GM18499 (cell line): ENCODE data around the gene SLC30A9.

Source experiments
- ATAC-seq: cut with Tn5 transposase; IDR thresholded peaks from one replicate; pipeline ENCODE4 v1.9.1; 2021; ENCODE audit warnings: moderate number of reproducible peaks; ENCODE audit not compliant: insufficient read depth, unreplicated experiment

Gene SLC30A9

DNA sequence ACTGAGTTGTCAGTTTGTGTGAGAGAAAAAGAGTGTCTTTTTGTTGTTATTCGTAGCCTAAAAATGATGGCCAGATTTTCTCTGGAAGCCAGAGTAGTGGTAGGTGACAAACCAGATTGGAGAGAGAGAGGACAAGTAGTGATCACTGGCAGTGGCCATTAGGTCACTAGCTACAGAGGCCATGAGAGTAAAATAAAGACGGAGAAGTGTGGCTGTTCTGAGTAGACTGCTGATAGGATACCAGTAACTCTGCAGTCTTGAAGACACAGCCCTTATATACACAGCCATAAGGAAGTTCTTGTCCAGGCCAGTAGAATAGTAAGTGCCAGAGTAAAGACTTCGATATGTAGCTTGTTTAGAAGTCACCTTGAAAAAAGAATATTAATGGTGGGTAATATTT, 7.7 kb downstream of the SLC30A9 start:
- ATAC-seq = no peak

DNA sequence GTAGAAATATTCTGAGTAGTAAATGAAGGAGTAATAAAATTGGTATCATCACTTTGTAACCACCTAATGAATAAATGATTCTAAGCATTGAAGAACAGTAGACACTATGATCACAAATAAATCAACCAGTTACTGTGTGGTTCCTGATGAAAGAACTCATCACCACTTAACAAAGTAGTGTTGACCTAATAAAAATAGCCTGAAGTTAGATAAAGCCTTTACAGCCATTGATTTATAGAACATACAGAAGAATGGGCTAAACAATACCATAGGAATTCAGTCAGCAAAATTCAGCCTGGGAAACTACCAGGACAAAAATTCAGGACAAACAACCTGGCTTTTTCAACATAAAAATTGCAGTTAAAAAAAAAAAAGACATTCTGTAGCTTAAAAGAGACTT, 9.0 kb downstream of the SLC30A9 start:
- ATAC-seq = no peak

DNA sequence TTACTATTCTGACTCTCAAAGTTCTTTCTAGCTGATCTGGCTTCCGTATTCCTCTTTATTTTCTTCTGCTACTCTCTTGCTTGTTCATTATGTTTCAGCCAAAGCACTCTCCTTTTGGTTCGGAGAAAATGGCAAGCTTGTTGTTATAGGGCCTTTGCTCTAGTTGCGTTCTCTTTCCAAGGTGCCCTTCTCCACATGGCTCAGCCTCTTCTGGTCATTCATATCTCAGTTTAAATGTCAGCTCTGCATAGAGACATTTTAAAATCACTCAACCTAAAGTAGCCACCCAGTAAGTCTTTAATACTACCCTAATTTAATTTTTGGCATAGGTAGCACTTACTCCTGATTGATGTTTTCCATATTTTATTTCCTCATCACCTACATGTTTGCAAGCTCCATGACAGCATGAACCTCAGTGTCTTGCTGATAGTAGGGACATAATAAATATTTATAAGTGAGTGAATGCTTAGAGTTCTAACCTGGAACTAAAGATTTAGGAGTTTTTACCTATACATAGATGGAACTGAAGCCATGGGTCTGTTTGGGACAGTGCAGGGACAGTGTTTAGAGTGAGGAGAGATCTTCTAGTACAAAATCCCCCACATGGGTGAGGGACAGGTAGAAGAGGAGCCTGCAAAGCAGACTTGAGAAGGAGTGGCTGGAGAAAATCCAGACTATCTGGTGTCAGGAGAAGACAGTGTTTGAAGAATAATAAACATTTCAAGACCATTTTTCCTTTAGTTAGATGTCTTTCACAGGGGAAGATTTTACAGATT, 17.9 kb downstream of the SLC30A9 start:
- no peak for ATAC-seq

DNA sequence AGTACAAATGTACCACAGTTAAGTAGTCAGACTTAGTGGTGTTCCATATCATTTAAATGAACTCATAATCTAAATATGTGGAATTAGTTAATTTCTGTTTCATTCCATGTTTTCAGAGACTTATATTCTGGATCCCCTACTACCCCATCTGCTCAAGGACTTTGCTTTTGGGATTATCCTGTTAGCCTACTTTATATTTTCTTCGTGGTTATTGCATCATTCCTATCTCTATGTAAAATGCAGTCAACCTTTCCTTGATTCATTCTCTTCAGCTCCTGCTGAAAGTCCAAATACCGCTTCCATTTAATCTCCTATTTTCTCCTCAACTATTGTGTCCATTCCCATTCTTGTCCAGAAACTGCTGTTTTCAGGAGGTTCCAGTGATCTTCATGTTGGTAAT, 25.1 kb downstream of the SLC30A9 start:
- ATAC-seq = no peak

DNA sequence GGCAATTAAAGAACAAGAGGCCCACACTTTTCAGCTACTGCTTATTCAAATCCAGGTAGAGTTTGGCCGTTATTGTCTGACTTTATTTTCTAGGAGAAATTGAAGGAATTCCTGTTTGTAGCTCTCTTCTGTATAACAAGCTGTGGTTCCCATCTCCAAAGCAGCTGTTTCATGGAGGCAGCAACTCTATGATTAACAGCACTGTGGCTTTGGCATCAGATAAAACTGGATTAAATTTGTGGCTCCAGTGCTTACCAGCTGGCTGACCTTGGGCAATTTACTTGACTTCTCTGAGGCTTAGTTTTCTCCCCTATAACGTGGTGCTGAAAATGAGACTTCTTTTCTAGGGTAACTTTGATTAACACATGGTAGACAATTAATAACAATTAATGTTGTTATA, 28.1 kb downstream of the SLC30A9 start:
- no peak for ATAC-seq

DNA sequence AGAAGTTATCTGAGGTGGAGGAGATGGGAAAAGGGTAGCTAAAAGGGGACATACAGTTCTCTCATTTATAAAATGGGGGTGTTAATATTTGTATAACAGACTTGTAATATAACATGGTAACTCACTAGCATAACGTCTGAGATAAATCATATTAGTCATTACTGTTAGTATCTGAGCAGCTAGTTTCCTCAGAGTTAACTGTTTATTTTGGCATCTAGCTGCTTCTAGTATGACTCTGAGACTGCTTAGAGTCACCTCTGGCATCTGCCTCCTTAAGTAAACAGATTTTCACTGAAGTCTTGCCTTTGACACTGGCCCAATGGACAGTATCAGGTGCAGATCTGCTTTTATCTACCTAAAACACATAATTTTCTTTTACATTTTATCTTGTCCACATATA, 58.1 kb downstream of the SLC30A9 start:
- no peak for ATAC-seq

DNA sequence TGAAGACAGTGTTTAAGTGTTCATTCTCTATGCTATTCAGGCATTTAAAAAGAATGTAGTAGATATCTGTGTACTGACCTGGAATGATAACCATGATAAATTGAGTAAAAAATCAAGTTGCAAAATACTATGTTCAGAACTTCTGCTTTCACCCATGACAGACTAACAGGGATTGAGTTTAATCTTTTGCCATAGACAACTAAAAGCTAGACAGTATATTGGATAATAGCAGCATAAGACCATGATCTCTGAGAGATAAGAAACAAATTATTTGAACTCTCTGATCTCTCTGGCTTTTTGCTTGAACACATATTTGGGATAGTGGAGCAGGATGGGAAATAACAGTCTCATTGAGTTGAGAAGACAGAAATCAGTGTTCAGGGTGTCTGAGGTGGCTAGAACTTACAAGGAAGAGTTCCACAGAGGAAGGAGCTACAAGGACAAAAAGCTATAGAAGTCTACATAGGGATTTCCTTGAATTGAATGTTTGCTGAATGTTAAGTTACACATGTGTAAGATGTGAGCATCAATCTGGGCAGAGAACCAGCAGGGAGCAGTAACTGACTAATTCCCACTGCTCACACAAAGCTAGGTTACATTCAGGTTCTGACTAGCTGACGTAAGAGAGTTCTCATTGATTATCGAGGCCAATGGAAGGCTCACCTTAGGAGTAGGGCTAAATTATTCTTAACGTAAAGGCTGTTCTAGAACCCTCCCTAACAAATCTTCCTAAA, 60.4 kb downstream of the SLC30A9 start:
- ATAC-seq = no peak

DNA sequence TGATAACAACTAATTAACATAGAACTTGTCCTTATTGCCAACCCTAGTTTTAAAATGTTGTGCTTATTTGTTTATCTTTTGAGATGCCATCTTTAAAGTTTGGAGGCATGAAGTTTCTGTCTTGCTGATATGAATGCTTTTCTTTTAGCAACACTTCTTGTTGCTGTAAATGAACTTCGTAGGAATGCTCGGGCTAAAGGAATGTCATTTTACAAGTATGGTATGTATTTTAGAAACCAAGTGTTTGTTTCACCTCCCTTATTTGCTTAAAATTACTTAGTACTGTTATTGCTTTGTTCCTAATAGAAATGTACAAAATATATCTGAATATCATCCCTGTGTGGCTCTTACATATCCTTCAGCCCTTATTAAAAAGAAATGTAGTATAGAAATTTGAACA, 76.1 kb downstream of the SLC30A9 start:
- ATAC-seq = no peak

DNA sequence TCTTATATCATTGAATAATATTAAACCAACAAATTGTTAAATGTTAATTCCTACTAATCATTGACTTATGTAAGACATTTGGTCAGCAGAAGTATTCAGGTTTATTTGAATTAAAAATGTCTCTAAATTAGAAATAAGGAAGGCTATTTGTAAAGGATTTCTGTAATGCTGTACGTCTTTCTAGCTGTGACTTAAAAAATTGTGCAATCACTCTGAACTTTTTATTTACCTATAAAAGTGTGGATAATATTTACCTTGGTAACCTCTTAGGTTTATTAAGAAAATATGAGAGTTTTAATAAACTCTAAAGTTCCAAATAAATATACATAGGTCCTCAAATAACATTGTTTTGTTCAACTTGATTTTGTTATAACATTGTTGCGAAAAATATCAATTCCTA, 76.9 kb downstream of the SLC30A9 start:
- ATAC-seq = no peak

DNA sequence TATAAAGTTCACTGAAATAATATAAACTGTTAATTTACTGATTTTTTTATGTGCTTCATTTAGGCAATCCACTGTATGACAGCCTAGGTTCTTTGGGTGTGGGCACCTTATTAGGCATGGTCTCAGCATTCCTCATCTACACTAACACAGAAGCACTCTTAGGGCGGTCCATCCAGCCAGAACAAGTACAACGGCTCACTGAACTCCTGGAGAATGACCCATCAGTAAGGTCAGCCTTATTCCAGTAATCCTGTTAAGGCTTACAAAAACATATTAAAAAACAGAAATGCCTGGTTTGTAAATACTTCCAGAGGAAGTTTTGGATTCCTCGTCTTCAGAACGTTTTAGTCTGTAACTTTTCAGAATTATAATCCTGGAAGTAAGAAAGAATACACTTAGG, 80.1 kb downstream of the SLC30A9 start:
- no peak for ATAC-seq

DNA sequence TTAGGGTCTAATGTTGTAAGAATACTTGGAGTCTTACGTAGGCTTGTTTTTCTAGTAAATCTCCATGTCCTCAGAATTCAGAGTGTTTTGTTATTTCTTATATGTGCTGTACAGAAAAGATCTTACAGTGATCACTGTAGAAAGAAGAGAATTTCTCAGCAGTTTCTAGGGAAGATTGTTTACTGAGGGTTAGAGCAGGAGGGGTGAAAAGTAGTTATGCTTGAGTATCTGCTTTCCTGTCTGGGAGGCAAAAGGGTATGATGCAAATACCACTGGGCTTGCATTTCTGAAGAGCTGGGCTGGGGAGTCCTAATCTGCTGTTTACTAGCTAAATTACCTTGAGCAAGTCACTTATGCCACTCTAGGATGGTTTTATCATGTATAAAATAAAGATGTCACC, 84.0 kb downstream of the SLC30A9 start:
- no peak for ATAC-seq

DNA sequence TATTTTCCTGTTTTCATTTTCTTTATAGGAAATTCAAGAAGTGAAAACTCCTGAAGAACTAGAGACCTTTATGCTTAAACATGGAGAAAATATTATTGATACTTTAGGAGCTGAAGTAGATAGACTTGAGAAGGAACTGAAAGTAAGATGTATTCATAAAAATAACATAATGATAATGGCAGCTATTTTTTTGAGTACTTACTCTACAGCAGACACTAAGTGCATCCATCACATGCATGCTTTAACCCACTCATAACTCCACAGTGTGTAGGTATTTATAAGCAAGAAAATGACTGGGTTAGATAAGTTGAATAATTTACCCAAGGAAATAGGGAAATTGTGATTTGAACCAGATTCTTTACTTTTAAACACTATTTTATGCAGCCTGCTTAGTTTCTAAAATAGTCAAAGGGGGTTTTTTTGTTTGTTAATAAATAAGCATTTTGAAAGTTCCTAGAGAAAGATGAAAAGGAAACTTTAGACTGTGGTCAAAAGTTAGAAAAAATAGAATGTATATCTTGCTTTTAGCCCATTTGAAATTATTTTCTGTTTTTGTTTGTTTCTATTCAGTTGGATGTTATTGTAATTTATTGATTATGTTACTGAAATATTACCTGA, 88.0 kb downstream of the SLC30A9 start:
- ATAC-seq = peak; percentile 87

DNA sequence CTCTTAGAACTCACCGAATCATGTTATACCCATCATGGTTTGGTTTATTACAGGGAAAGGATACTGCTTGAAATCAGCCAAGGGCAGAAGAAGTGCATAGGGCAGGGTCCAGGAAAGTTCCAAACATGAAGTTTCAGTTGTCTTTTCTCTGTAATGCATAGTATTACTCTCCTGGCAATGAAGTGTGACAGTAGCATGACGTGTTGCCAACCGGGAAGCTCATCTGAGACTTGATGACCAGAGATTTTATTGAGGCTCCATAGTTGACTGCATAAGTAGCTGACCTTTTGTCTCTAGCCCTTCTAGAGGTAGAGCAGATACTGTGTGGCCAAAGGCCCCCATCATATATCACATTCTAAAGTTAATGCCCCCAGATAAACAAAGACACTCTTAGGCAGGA, 90.0 kb downstream of the SLC30A9 start:
- no peak for ATAC-seq

DNA sequence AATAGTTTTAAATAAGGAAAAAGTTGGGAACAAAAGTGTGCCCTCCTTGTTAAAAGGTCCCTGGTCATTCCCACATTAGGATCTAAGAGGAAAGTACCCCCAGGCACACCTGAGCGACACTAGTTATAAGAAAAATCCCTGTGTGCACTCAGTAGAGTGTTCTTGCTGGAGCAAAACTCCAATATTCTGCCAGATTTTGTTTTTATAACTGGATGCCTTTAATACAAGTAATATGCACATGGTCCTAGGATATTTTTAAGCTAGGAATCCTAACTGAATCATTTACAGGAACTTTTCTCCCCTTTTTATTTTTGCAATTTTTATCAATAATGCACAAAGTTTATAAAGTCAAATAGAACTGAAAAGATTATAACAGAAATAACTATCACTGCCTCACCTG, 93.5 kb downstream of the SLC30A9 start:
- no peak for ATAC-seq

DNA sequence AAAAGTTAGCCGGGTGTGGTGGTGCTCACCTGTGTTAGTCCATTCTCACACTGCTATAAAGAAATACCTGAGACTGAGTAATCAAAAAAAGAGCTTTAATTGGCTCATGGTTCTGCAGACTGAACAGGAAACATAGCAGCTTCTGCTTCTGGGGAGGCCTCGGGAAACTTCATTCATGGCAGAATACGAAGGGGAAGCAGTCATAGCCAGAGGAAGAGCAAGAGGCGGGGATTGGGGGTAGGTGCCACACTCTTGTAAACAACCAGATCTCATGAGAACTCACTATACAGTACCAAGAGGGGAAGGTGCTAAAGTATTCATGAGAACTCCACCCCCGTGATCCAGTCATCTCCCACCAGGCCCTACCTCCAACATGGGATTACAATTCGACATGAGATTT, 98.1 kb downstream of the SLC30A9 start:
- no peak for ATAC-seq

DNA sequence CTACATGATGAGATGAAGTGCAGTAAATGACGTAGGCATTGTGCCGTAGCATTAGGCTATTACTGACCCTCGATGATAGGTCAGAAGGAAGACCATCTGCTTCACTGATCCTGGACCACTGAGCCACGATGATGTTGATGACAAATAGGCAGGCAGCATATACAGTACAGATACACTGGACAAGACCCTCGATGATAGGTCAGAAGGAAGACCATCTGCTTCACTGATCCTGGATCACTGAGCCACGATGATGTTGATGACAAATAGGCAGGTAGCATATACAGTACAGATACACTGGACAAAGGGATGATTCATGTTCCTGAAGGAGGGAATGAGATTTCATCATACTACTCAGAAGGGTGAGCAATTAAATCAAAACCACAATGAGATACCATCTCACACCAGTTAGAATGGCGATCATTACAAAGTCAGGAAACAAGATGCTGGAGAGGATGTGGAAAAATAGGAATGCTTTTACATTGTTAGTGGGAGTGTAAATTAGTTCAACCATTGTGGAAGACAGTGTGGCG, 111.2 kb downstream of the SLC30A9 start:
- ATAC-seq = no peak

DNA sequence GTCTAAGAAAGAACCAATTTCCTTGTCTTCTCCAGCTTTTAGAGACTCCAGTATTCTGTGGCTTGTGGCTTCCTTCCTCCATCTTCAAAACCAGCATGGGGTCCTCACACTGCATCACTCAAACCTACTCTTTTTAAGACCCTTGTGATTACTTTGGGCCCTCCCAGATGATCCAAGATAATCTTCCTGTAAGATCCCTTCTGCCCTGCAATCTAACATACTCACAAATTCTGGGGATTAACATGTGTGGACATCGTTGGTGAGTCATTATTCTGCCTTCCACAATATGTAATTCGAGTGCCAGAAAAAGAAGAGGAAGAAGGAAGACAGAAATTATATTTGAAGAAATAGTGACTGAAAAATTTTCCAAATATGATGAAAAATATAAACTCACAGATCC, 114.2 kb downstream of the SLC30A9 start:
- ATAC-seq = no peak

DNA sequence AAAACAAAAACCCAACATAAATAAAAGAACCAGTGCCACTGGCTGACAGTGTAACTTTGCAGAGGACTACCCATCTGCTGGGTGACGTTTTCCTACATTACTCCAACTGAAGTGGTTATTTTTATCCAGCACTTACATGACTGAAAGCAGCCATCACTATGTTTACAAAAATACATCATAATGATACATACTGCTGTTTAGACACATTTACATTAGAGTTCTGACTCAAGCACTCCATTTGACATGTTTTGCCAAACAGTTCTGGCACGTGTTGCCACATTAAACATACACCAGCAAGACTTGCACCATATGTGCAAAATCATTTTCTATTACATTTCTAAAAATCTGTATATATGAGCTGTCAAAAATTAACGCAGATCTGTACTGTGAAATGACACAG, 122.5 kb downstream of the SLC30A9 start:
- no peak for ATAC-seq

DNA sequence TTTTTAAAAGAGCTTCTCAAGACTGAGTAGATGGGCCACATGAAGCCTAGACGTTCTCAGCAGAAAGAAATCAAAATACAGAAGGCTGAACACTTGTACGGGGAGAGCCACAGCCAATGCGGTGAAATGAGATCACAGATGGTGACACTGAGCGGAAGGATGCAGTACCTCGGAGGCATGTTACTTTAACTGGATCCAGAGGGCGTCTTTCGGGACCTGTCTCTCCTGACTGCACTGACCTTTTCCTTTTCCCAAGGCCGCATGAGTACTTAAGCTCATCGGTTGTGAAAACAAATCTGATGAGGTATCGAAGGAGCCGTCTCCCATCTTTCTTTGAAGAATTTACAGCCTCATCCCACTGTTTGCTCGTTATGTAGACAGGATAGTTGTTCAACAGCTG, 129.6 kb downstream of the SLC30A9 start:
- ATAC-seq = no peak

DNA sequence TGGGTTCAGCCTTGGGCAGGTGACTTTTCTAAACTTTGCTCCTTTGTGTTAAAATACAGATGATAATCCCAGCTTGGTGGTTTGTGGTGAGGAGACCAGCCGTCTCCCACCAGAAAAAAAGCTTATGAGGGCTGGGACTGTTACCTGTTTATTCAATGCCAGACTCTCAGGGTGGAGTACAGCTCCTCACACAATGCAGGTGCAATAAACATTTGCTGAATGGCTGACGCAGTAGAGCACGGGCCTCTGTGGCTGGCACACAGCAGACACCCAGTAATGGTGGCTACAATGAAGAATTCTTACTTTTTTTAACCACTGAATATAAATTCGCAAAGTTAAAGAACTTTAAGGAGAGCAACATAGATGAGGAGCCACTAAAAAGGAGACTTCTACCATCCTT, 131.9 kb downstream of the SLC30A9 start:
- no peak for ATAC-seq

DNA sequence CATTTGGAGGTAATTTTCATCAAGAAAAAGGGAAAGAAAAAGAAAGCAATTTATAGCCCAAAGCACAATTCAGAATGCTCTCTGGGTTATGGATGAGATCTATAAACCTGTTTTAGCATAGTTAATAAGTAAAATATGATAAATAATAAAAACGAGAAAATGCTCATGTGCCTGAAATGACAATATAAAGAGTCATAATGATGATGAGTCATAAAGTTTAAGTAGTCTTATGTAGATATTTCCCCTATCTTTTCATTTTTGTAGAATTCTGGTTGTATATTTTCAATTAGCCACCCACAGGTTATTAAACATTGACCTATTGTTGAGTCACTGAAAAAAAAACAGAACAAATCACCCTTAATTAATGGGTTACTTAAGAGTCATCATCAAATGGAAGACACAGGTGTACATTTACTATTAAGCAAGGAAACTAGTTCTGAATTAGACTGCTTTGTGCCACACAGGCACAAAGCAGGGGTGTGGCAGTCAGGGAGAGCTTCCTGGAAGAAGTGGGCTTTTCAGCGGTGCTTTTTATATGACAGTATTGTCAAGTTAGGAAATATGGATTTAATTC, 132.8 kb downstream of the SLC30A9 start:
- no peak for ATAC-seq
